ENCODE data around the gene DOCK1. TPM values are rescaled to one million over a fixed set of nuclear protein-coding genes. Genes with fewer than 3 reads are reported as not detected.

The DOCK1 gene
- total RNA-seq, 2 donors from 2014 or later, result 41.2 to 56.0 TPM

DNA sequence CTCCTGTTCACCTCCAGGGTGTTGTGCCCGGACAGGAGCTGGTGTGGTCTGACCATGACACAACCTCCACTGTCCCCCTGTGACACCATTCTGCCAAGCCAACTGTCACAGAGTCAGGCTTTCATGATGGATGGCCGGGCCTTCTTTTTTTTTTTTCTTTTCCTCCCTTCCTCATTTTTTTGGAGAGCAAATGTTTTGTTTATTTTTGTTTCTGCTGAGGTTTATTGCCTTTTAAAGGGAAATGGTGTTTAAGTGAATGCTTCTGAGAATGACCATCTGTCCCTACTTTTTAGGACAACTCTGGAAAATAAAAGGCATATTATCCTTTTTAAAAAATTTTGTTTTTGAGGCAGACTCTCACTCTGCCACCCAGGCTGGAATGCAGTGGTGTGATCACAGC lies 528.8 kb downstream of the DOCK1 start:
- H3K27me3 ChIP-seq (replicated peaks; ENCODE audit: insufficient read depth), result no peaks in the 10 kb centered on the region
- DNase-seq (ENCODE audit: low spot score), result no peak
- H3K4me3 ChIP-seq, result no peak overlapping the region
- no peaks in the 10 kb centered on the region for H3K9me3 ChIP-seq
- WGBS, result 46% methylated on average over 2 of the region's 2 CpGs
- intact Hi-C loops (cut with DNase I), result no loop called here
- H3K4me1 ChIP-seq (replicated peaks), result no peaks in the 10 kb centered on the region
- H3K27ac ChIP-seq, result no peak overlapping the region
- peaks cover 0 to 6% of the 10 kb centered on the region in 2 donors for H3K36me3 ChIP-seq
- no peak for TF ChIP-seq POLR2A (IDR thresholded peaks at IDR 0.05)

DNA sequence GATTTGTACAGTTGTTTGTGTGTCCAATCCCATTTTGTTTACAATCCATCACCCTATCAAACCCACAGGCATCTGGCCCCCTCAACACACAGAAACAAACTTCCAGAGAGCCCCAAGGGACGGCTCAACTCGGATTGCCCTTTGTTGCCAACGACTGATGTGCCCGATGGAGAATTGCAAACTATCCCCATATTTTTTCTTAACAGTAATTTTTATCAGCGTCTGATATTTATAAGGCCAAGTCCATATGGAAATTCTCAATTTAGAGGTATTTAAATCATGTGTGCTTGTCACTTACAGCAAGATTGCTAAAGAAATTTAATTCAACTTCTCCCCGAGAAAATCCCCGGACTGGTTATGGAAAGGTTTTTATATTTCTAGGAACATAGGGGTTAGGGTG lies 530.0 kb downstream of the DOCK1 start:
- Histone ChIP-seq H3K27ac (no peak overlapping the region), H3K27me3 (replicated peaks; ENCODE audit: insufficient read depth) (no peaks in the 10 kb centered on the region), H3K36me3 (peaks cover 0 to 2% of the 10 kb centered on the region in 2 donors), H3K4me1 (replicated peaks) (no peaks in the 10 kb centered on the region), H3K9me3 (no peaks in the 10 kb centered on the region), H3K4me3 (no peak overlapping the region)
- intact Hi-C loops (cut with DNase I), result no loop called here
- DNase-seq (ENCODE audit: low spot score), result no peak
- 57% methylated on average over 7 of the region's 7 CpGs for WGBS
- TF ChIP-seq, protein P1, sequence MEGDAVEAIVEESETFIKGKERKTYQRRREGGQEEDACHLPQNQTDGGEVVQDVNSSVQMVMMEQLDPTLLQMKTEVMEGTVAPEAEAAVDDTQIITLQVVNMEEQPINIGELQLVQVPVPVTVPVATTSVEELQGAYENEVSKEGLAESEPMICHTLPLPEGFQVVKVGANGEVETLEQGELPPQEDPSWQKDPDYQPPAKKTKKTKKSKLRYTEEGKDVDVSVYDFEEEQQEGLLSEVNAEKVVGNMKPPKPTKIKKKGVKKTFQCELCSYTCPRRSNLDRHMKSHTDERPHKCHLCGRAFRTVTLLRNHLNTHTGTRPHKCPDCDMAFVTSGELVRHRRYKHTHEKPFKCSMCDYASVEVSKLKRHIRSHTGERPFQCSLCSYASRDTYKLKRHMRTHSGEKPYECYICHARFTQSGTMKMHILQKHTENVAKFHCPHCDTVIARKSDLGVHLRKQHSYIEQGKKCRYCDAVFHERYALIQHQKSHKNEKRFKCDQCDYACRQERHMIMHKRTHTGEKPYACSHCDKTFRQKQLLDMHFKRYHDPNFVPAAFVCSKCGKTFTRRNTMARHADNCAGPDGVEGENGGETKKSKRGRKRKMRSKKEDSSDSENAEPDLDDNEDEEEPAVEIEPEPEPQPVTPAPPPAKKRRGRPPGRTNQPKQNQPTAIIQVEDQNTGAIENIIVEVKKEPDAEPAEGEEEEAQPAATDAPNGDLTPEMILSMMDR (IDR thresholded peaks at IDR 0.05), result no peak
- TF ChIP-seq POLR2AphosphoS5 (IDR thresholded peaks at IDR 0.05), result no peak
- TF ChIP-seq POLR2A (IDR thresholded peaks at IDR 0.05), result no peak

DNA sequence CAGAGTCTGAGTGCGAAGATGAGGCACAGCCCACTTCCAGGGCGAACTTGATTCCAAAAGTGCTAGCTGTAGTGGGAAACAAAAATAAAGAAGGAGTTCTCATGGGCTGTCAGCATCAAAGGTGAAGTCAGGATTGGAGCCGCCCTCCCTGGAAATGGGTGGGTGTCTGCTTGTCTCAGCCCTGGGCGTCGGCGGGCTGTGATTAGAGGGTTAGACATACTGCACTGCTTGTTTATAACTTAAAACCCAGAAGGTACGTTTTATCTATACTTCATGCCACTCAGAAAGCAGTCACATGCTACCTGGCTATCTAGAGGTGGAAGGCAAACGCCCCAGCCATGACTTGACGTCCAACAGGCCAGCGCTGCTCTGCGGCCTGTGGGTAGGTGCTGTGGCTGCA lies 535.1 kb downstream of the DOCK1 start:
- Histone ChIP-seq H3K4me1 (replicated peaks) (no peaks in the 10 kb centered on the region), H3K36me3 (peaks cover 5 to 6% of the 10 kb centered on the region in 2 donors), H3K4me3 (no peak overlapping the region), H3K9me3 (no peaks in the 10 kb centered on the region), H3K27ac (no peak overlapping the region), H3K27me3 (replicated peaks; ENCODE audit: insufficient read depth) (no peaks in the 10 kb centered on the region)
- intact Hi-C loops (cut with DNase I), result no loop called here
- DNase-seq (ENCODE audit: low spot score), result no peak
- WGBS, result 89% methylated on average over 11 of the region's 11 CpGs
- TF ChIP-seq POLR2A (IDR thresholded peaks at IDR 0.05) (no peak), POLR2AphosphoS5 (IDR thresholded peaks at IDR 0.05) (no peak)
- TF ChIP-seq, protein P1 (IDR thresholded peaks at IDR 0.05), result no peak

DNA sequence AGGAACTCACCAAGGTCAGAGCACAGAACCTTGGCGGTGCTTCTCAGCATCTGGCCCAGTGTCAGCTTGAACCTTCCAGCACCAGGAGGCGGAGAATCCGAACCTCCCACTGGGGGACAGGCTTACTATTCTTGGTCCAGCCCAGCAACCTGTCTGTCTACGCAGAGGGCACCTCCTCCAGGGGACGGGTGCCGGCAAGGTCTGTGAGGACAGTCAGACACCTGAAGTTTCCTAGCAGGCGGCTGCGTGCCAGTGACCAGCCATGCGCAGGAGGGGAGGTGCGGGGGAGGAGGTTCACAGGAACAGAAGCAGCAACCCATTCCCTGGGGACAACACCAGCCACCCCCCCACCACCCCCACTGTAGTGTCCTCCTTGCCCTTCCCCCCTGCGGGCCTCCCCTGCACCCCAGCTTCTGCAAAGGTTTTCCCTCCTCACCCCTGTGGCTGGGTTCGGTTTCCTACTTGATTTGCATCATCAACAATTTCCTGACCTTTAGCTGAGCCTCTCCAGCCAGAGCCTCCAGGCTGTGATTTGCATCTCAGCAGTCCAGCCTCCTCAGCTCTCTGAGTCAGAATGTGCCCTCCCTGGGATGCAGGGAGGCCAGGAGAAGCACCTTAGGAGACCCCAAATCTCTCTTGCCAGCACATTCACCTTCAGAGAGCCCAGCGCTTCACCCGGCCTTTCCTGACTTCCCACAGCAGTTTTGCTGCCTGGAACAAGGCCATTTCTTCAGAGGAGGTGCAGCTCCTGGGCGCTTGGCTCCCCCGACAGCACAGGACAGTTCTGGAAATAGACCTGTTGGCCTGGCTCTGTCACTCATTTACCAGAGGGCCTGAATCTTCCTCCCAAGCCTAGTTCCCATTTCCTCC lies 536.4 kb downstream of the DOCK1 start:
- H3K27me3 ChIP-seq (replicated peaks; ENCODE audit: insufficient read depth), result no peaks in the 10 kb centered on the region
- no peaks in the 10 kb centered on the region for H3K4me1 ChIP-seq (replicated peaks)
- H3K36me3 ChIP-seq, result peaks cover 5 to 6% of the 10 kb centered on the region in 2 donors
- H3K9me3 ChIP-seq, result no peaks in the 10 kb centered on the region
- TF ChIP-seq POLR2AphosphoS5 (IDR thresholded peaks at IDR 0.05) (no peak), POLR2A (IDR thresholded peaks at IDR 0.05) (no peak)
- TF ChIP-seq, protein P1 (IDR thresholded peaks at IDR 0.05), result no peak
- DNase-seq (ENCODE audit: low spot score), result no peak
- intact Hi-C loops (cut with DNase I), result no loop called here
- WGBS, result 58% methylated on average over 16 of the region's 16 CpGs
- no peak overlapping the region for H3K4me3 ChIP-seq
- H3K27ac ChIP-seq, result no peak overlapping the region

DNA sequence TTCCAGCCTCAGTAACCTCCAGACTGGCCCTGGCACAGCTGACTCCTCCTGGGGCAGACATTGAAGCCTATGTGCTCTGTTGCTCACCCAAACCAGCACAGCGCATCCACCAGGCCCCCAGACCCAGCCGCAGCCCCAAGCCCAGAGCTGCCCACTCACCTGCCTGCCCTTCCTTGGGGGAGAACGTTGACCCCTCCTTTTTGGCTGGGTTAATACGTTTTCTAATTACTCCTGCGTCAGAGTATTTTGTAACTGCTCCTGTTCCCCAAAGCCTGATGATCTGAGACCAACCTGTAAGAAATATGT lies 536.9 kb downstream of the DOCK1 start:
- no peaks in the 10 kb centered on the region for H3K27me3 ChIP-seq (replicated peaks; ENCODE audit: insufficient read depth)
- H3K27ac ChIP-seq, result no peak overlapping the region
- no peak overlapping the region for H3K4me3 ChIP-seq
- DNase-seq (ENCODE audit: low spot score), result no peak
- no peaks in the 10 kb centered on the region for H3K9me3 ChIP-seq
- no peaks in the 10 kb centered on the region for H3K4me1 ChIP-seq (replicated peaks)
- 89% methylated on average over 5 of the region's 5 CpGs for WGBS
- H3K36me3 ChIP-seq, result peaks cover 5 to 6% of the 10 kb centered on the region in 2 donors
- intact Hi-C loops (cut with DNase I), result no loop called here
- TF ChIP-seq POLR2AphosphoS5 (IDR thresholded peaks at IDR 0.05) (no peak), POLR2A (IDR thresholded peaks at IDR 0.05) (no peak)
- TF ChIP-seq, protein P1 (IDR thresholded peaks at IDR 0.05), result no peak
